Stimulated activated CD4-positive, alpha-beta T cell treated with anti-CD3 and anti-CD28 coated beads, Interleukin-15, amount 100 ng/mL, for 24 hours (primary cell): Measurements from ENCODE around the gene CD19.
"Not testable (repeated sequence)": the region's sequence is repeated elsewhere in the genome, so short reads cannot be mapped to it uniquely, and the experiment has no call there.

Source experiments
- DNase-seq: peaks from one replicate; pipeline ENCODE4 v3.0.0-alpha.2; 2020

Gene CD19

GRCh38 chr16:28910086-28911031, 21.4 kb upstream of the CD19 start:
- no peak for DNase-seq

- no peak for DNase-seq
Measured at GRCh38 chr16:28912558-28912957, 19.2 kb upstream of the CD19 start.

- DNase-seq, result no peak
Measured at GRCh38 chr16:28913946-28914724, 17.6 kb upstream of the CD19 start.

- no peak for DNase-seq
Measured at GRCh38 chr16:28915181-28915580, 16.6 kb upstream of the CD19 start.

- DNase-seq, result no peak
Measured at GRCh38 chr16:28917095-28917494, 14.7 kb upstream of the CD19 start.

- no peak for DNase-seq
Measured at GRCh38 chr16:28918698-28919097, 13.1 kb upstream of the CD19 start.

- DNase-seq, result no peak
Measured at GRCh38 chr16:28923231-28923587, 8.6 kb upstream of the CD19 start.

- DNase-seq, result no peak
Measured at GRCh38 chr16:28923652-28924398, 7.9 kb upstream of the CD19 start.

- DNase-seq, result no peak
Measured at GRCh38 chr16:28924399-28924761, 7.4 kb upstream of the CD19 start.

GRCh38 chr16:28924762-28925385, 6.9 kb upstream of the CD19 start, which contains the start of gene RABEP2:
RABEP2 (minus strand) TSS chr16:28925238; CDS start chr16:28925163, 75 bp downstream.
- peak; percentile 98 for DNase-seq

- DNase-seq, result peak; percentile 88
Measured at GRCh38 chr16:28925386-28926228, 6.2 kb upstream of the CD19 start.

- DNase-seq, result not testable (repeated sequence)
Measured at GRCh38 chr16:28926284-28926683, 5.5 kb upstream of the CD19 start.

GRCh38 chr16:28927815-28928214, 4.0 kb upstream of the CD19 start:
- DNase-seq, result no peak

- no peak for DNase-seq
Measured at GRCh38 chr16:28930203-28930602, 1.6 kb upstream of the CD19 start.

- no peak for DNase-seq
Measured at GRCh38 chr16:28930652-28931051, 1.1 kb upstream of the CD19 start.

GRCh38 chr16:28932339-28933141, 769 bp downstream of the CD19 start:
- no peak for DNase-seq

- no peak for DNase-seq
Measured at GRCh38 chr16:28933171-28933570, 1.4 kb downstream of the CD19 start.

- no peak for DNase-seq
Measured at GRCh38 chr16:28935346-28935745, 3.6 kb downstream of the CD19 start.

- peak; percentile 89 for DNase-seq
Measured at GRCh38 chr16:28935924-28936783, 4.4 kb downstream of the CD19 start.

GRCh38 chr16:28936784-28937155, 5.0 kb downstream of the CD19 start:
- no peak for DNase-seq
